ENCODE measurements around the gene MRPS12.

MRPS12 gene

GRCh38 chr19:38911388-38912001 lies 19.2 kb upstream of the MRPS12 start:
- no peak for DNase-seq (ENCODE audit: low read depth, low spot score)

- no peak for DNase-seq (ENCODE audit: low read depth, low spot score)
Measured at GRCh38 chr19:38912600-38913514, 17.9 kb upstream of the MRPS12 start.

- DNase-seq (ENCODE audit: low read depth, low spot score), result no peak
Measured at GRCh38 chr19:38913958-38914357, 16.8 kb upstream of the MRPS12 start.

- DNase-seq (ENCODE audit: low read depth, low spot score), result no peak
Measured at GRCh38 chr19:38915329-38916321, 15.1 kb upstream of the MRPS12 start.

- no peak for DNase-seq (ENCODE audit: low read depth, low spot score)
Measured at GRCh38 chr19:38917516-38917915, 13.2 kb upstream of the MRPS12 start.

- peak; percentile 31 for DNase-seq (ENCODE audit: low read depth, low spot score)
Measured at GRCh38 chr19:38917921-38918491, 12.7 kb upstream of the MRPS12 start.

GRCh38 chr19:38918526-38918925 lies 12.2 kb upstream of the MRPS12 start:
- no peak for DNase-seq (ENCODE audit: low read depth, low spot score)

GRCh38 chr19:38919837-38920601 lies 10.7 kb upstream of the MRPS12 start:
- no peak for DNase-seq (ENCODE audit: low read depth, low spot score)

GRCh38 chr19:38920602-38921419 lies 9.9 kb upstream of the MRPS12 start:
- no peak for DNase-seq (ENCODE audit: low read depth, low spot score)

GRCh38 chr19:38921420-38922274 lies 9.1 kb upstream of the MRPS12 start:
- DNase-seq (ENCODE audit: low read depth, low spot score), result no peak

GRCh38 chr19:38922482-38922881 lies 8.3 kb upstream of the MRPS12 start:
- no peak for DNase-seq (ENCODE audit: low read depth, low spot score)

- DNase-seq (ENCODE audit: low read depth, low spot score), result no peak
Measured at GRCh38 chr19:38924388-38924787, 6.4 kb upstream of the MRPS12 start.

- no peak for DNase-seq (ENCODE audit: low read depth, low spot score)
Measured at GRCh38 chr19:38928391-38929001, 2.2 kb upstream of the MRPS12 start.

- peak; percentile 98 for DNase-seq (ENCODE audit: low read depth, low spot score)
Measured at GRCh38 chr19:38929929-38930775, 592 bp upstream of the MRPS12 start, which contains the start of gene SARS2. TSS of gene SARS2 (minus strand) at chr19:38930763. CDS start at chr19:38930736, 27 bp downstream.

- DNase-seq (ENCODE audit: low read depth, low spot score), result no peak
Measured at GRCh38 chr19:38931521-38931793, 713 bp downstream of the MRPS12 start.

- DNase-seq (ENCODE audit: low read depth, low spot score), result peak; percentile 42
Measured at GRCh38 chr19:38932425-38933179, 1.9 kb downstream of the MRPS12 start.

GRCh38 chr19:38933544-38933943 lies 2.8 kb downstream of the MRPS12 start:
- no peak for DNase-seq (ENCODE audit: low read depth, low spot score)
